ENCODE measurements around the gene NUDT8. TPM values are rescaled to one million over a fixed set of nuclear protein-coding genes. Genes with fewer than 3 reads are reported as not detected.

The NUDT8 gene
- total RNA-seq, 1 experiment from 2014 or later = 13.2 TPM

DNA sequence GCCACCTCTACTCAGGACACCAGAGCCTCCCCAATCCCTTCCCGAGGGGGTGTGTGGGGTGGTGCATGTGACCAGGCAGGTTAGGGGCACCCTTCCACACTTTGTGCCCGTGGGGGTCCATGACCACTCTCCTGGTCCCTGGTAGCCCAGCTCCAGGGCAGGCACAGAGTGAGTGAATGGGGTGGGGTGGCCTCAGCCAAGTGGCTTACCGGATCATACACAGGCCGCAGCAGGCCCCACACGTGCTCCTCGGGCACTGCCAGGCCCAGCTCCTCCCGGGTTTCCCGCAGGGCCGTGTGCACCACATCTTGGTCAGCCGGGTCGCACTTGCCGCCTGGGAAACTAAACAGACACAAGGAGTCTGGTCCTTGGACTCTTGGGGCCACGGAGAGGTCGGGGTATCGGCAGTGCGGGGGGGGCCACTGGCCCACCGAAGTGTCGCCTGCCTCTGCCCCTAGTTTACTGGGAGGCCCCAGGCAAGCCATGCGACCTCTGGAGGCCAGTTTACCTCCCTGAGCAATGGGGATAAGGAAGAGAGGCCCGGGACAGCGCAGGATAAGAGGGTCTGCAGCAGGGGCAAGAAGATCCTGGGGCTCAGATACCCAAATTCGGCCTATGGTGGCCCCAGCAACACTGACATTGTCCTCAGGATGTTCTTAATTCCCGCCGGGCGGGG is 889 bp downstream of the NUDT8 start:
- POLR2A ChIA-PET = no interaction called here
- CTCF ChIA-PET = interaction anchor here (0.6 to 3.8 kb wide), 9 partner anchors 9 to 778 kb away, joined by 3 to 23 read pairs (median 4); no protein-coding TSS in a partner anchor
- in situ Hi-C loops (cut with HindIII; ENCODE audit: low pct_unique_long_range_greater_than_20kb, low sequenced_read_pairs) (no loop called here), intact Hi-C loops (cut with micrococcal nuclease; ENCODE audit: unreplicated experiment) (no loop called here)
- BruUV-seq (replicated peaks) = no TSS peak
- Histone ChIP-seq H3K27me3 (ENCODE audit: control insufficient read depth, insufficient read depth, low read length) (no peaks in the 10 kb centered on the region), H3K27ac (ENCODE audit: low read length) (no peak overlapping the region), H3K9me3 (ENCODE audit: control insufficient read depth, insufficient read depth, low read depth, low read length) (no peaks in the 10 kb centered on the region), H3K36me3 (ENCODE audit: control insufficient read depth, insufficient read depth, low read length) (no peaks in the 10 kb centered on the region), H3K4me1 (ENCODE audit: control insufficient read depth, insufficient read depth, low read length) (peaks cover 13% of the 10 kb centered on the region; the same call in 1 of the 2 replicates), H3K4me3 (ENCODE audit: low read depth in 2 of 2, low read length in 2 of 2) (peak overlapping the region; percentile 66 to 67)
- no peak for ATAC-seq
- no peak for DNase-seq (ENCODE audit: low read depth, low spot score)
- TF ChIP-seq TCF7L2 (IDR thresholded peaks at IDR 0.05; ENCODE audit: low read depth, low read length) (no peak), POLR2AphosphoS5 (IDR thresholded peaks at IDR 0.05; ENCODE audit: low read depth, low read length) (no peak), SIN3A (IDR thresholded peaks at IDR 0.05; ENCODE audit: borderline replicate concordance, insufficient read depth, low read depth, low read length) (no peak)
- TF ChIP-seq, protein P1, sequence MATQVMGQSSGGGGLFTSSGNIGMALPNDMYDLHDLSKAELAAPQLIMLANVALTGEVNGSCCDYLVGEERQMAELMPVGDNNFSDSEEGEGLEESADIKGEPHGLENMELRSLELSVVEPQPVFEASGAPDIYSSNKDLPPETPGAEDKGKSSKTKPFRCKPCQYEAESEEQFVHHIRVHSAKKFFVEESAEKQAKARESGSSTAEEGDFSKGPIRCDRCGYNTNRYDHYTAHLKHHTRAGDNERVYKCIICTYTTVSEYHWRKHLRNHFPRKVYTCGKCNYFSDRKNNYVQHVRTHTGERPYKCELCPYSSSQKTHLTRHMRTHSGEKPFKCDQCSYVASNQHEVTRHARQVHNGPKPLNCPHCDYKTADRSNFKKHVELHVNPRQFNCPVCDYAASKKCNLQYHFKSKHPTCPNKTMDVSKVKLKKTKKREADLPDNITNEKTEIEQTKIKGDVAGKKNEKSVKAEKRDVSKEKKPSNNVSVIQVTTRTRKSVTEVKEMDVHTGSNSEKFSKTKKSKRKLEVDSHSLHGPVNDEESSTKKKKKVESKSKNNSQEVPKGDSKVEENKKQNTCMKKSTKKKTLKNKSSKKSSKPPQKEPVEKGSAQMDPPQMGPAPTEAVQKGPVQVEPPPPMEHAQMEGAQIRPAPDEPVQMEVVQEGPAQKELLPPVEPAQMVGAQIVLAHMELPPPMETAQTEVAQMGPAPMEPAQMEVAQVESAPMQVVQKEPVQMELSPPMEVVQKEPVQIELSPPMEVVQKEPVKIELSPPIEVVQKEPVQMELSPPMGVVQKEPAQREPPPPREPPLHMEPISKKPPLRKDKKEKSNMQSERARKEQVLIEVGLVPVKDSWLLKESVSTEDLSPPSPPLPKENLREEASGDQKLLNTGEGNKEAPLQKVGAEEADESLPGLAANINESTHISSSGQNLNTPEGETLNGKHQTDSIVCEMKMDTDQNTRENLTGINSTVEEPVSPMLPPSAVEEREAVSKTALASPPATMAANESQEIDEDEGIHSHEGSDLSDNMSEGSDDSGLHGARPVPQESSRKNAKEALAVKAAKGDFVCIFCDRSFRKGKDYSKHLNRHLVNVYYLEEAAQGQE (IDR thresholded peaks at IDR 0.05; ENCODE audit: insufficient read depth in 1 of 2, low read depth in 2 of 2, low read length in 1 of 2) = no peak
- TF ChIP-seq, protein P2, sequence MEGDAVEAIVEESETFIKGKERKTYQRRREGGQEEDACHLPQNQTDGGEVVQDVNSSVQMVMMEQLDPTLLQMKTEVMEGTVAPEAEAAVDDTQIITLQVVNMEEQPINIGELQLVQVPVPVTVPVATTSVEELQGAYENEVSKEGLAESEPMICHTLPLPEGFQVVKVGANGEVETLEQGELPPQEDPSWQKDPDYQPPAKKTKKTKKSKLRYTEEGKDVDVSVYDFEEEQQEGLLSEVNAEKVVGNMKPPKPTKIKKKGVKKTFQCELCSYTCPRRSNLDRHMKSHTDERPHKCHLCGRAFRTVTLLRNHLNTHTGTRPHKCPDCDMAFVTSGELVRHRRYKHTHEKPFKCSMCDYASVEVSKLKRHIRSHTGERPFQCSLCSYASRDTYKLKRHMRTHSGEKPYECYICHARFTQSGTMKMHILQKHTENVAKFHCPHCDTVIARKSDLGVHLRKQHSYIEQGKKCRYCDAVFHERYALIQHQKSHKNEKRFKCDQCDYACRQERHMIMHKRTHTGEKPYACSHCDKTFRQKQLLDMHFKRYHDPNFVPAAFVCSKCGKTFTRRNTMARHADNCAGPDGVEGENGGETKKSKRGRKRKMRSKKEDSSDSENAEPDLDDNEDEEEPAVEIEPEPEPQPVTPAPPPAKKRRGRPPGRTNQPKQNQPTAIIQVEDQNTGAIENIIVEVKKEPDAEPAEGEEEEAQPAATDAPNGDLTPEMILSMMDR (IDR thresholded peaks at IDR 0.05) = 0 out of 2 replicates have a peak, but pooled peaks have one; percentile 1

DNA sequence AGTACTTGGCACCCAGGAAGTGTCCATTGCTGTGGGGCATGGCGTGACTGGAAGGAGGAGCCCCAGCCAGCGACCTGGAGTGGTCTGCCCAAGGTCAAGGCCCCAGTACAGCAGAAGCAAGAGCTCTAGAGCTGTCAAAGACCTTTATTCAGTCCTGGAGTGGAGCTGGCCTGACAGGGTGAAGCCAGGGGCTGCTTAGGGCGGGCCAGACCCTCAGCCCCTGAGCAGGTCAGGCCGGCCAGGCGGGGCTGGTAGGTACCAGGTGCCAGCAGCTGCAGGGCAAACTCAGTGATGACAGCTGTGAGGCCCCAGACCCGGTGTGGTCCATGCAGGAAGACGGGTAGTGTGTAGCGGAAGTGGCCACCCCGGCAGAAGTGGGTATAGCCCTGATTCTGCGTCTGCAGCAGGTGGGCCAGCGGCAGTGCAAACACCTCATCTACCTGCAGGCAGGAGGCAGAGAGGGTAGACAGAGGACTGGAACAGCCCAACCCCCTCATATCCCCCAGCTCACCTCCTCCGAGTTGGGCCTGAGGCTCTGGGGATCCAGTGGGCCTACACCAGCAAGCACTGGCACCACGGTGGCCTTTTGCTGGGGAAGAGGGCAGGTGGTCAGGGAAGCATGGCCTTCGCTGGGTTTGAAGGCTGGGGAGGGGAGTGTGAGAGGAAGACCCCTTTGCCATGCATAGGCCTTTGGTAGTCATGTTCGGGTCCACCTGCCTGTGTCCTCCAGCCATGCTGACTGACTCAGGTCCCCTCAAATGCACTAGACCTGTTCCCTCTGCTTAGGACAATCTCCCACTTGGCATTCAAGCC is 1.7 kb downstream of the NUDT8 start:
- in situ Hi-C loops (cut with HindIII; ENCODE audit: low pct_unique_long_range_greater_than_20kb, low sequenced_read_pairs) (no loop called here), intact Hi-C loops (cut with micrococcal nuclease; ENCODE audit: unreplicated experiment) (no loop called here)
- no TSS peak for BruUV-seq (replicated peaks)
- peaks cover 13% of the 10 kb centered on the region; the same call in 1 of the 2 replicates for H3K4me1 ChIP-seq (ENCODE audit: control insufficient read depth, insufficient read depth, low read length)
- no peak overlapping the region for H3K4me3 ChIP-seq (ENCODE audit: low read depth in 2 of 2, low read length in 2 of 2)
- ATAC-seq (no peak), DNase-seq (ENCODE audit: low read depth, low spot score) (no peak)
- no peak overlapping the region for H3K27ac ChIP-seq (ENCODE audit: low read length)
- POLR2A ChIA-PET = no interaction called here
- H3K27me3 ChIP-seq (ENCODE audit: control insufficient read depth, insufficient read depth, low read length) = no peaks in the 10 kb centered on the region
- TF ChIP-seq, protein P1 (IDR thresholded peaks at IDR 0.05; ENCODE audit: insufficient read depth in 1 of 2, low read depth in 2 of 2, low read length in 1 of 2) = no peak
- TF ChIP-seq, protein P2 (IDR thresholded peaks at IDR 0.05) = no peak
- TF ChIP-seq TCF7L2 (IDR thresholded peaks at IDR 0.05; ENCODE audit: low read depth, low read length) = no peak
- no peak for TF ChIP-seq SIN3A (IDR thresholded peaks at IDR 0.05; ENCODE audit: borderline replicate concordance, insufficient read depth, low read depth, low read length)
- TF ChIP-seq POLR2AphosphoS5 (IDR thresholded peaks at IDR 0.05; ENCODE audit: low read depth, low read length) = no peak
- CTCF ChIA-PET = interaction anchor here (0.6 to 3.8 kb wide), 5 partner anchors 10 to 460 kb away, joined by 3 to 23 read pairs (median 3); no protein-coding TSS in a partner anchor
- H3K36me3 ChIP-seq (ENCODE audit: control insufficient read depth, insufficient read depth, low read length) = no peaks in the 10 kb centered on the region
- H3K9me3 ChIP-seq (ENCODE audit: control insufficient read depth, insufficient read depth, low read depth, low read length) = no peaks in the 10 kb centered on the region
